Measurements from ENCODE around the gene OSCP1. TPM values are rescaled to one million over a fixed set of nuclear protein-coding genes. Genes with fewer than 3 reads are reported as not detected.
"Not testable (repeated sequence)": the region's sequence is repeated elsewhere in the genome, so short reads cannot be mapped to it uniquely, and the experiment has no call there.

The OSCP1 gene
- total RNA-seq, 2 experiments from 2014 or later: 1.2 to 1.5 TPM

- intact Hi-C loops (cut with micrococcal nuclease): no loop called here
- POLR2A ChIA-PET: no interaction called here
Measured at GRCh38 chr1:36479505-36480051, 29.3 kb upstream of the OSCP1 start.

GRCh38 chr1:36477615-36478014, 27.4 kb upstream of the OSCP1 start:
- H3K9me3 Mint-ChIP-seq; DNase-seq; POLR2A ChIA-PET; ATAC-seq; H3K27ac Mint-ChIP-seq; intact Hi-C loops (cut with micrococcal nuclease); H3K27me3 Mint-ChIP-seq; H3K4me3 Mint-ChIP-seq; H3K36me3 Mint-ChIP-seq (ENCODE audit: low read depth); CTCF ChIA-PET: not testable (repeated sequence)
- H3K4me1 Mint-ChIP-seq (ENCODE audit: low read depth): peaks cover 13% of the 10 kb centered on the region

More at GRCh38 chr1:36479505-36480051, 29.3 kb upstream of the OSCP1 start:
- no peak for TF ChIP-seq CTCF (IDR thresholded peaks at IDR 0.05)
- Mint-ChIP-seq H3K27me3 (peaks cover 2% of the 10 kb centered on the region), H3K4me1 (ENCODE audit: low read depth) (peaks cover 10% of the 10 kb centered on the region), H3K27ac (no peak overlapping the region), H3K36me3 (ENCODE audit: low read depth) (no peaks in the 10 kb centered on the region), H3K9me3 (no peaks in the 10 kb centered on the region), H3K4me3 (no peak overlapping the region)
- ATAC-seq (no peak), DNase-seq (no peak)
- CTCF ChIA-PET: no interaction called here

GRCh38 chr1:36476945-36477344, 26.7 kb upstream of the OSCP1 start:
- intact Hi-C loops (cut with micrococcal nuclease): no loop called here
- POLR2A ChIA-PET: interaction anchor here (0.6 to 1.1 kb wide), 2 partner anchors 13 to 25 kb away, joined by 3 to 4 read pairs; partner anchors contain the start of gene MRPS15

GRCh38 chr1:36475910-36476604, 25.8 kb upstream of the OSCP1 start:
- no peaks in the 10 kb centered on the region for H3K27me3 Mint-ChIP-seq
- H3K4me1 Mint-ChIP-seq (ENCODE audit: low read depth): peaks cover 5% of the 10 kb centered on the region
- no peaks in the 10 kb centered on the region for H3K9me3 Mint-ChIP-seq
- intact Hi-C loops (cut with micrococcal nuclease): no loop called here
- H3K27ac Mint-ChIP-seq: no peak overlapping the region
- no peak for TF ChIP-seq CTCF (IDR thresholded peaks at IDR 0.05)
- ATAC-seq: no peak
- no peaks in the 10 kb centered on the region for H3K36me3 Mint-ChIP-seq (ENCODE audit: low read depth)
- CTCF ChIA-PET: no interaction called here
- DNase-seq: no peak
- H3K4me3 Mint-ChIP-seq: no peak overlapping the region
- POLR2A ChIA-PET: interaction anchor here (1.1 kb wide), 1 partner anchor 12 kb away, joined by 4 read pairs; the partner anchor contains the start of gene MRPS15

More at GRCh38 chr1:36476945-36477344, 26.7 kb upstream of the OSCP1 start:
- Mint-ChIP-seq H3K27ac (no peak overlapping the region), H3K4me3 (no peak overlapping the region), H3K27me3 (peaks cover 2% of the 10 kb centered on the region), H3K9me3 (no peaks in the 10 kb centered on the region), H3K36me3 (ENCODE audit: low read depth) (no peaks in the 10 kb centered on the region), H3K4me1 (ENCODE audit: low read depth) (peaks cover 8% of the 10 kb centered on the region)
- TF ChIP-seq CTCF (IDR thresholded peaks at IDR 0.05): no peak
- CTCF ChIA-PET: no interaction called here
- ATAC-seq: no peak
- DNase-seq: no peak

GRCh38 chr1:36475341-36475740, 25.1 kb upstream of the OSCP1 start:
- Mint-ChIP-seq H3K9me3 (no peaks in the 10 kb centered on the region), H3K27me3 (no peaks in the 10 kb centered on the region), H3K4me3 (no peak overlapping the region), H3K36me3 (ENCODE audit: low read depth) (no peaks in the 10 kb centered on the region), H3K27ac (no peak overlapping the region), H3K4me1 (ENCODE audit: low read depth) (peaks cover 5% of the 10 kb centered on the region)
- DNase-seq: no peak
- POLR2A ChIA-PET: interaction anchor here (1.0 to 1.6 kb wide), 2 partner anchors 11 to 27 kb away, joined by 3 to 4 read pairs; partner anchors contain the start of gene MRPS15
- CTCF ChIA-PET: no interaction called here
- no peak for TF ChIP-seq CTCF (IDR thresholded peaks at IDR 0.05)
- intact Hi-C loops (cut with micrococcal nuclease): no loop called here
- ATAC-seq: no peak

All from activated CD8-positive, alpha-beta T cell treated with anti-CD3 and anti-CD28 coated beads for 36 hours (primary cell).